GM15510 (cell line): Measurements from ENCODE around the gene KCNK15.

Experiments used
- POLR2A ChIP-seq: IDR thresholded peaks from 3 replicates; pipeline ENCODE4 v1.6.1; 2011; ENCODE audit warnings: borderline replicate concordance; ENCODE audit not compliant: insufficient read length; ENCODE audit errors: extremely low read depth

Gene KCNK15

GRCh38 chr20:44739942-44740341, 5.7 kb upstream of the KCNK15 start:
- TF ChIP-seq POLR2A: no peak

GRCh38 chr20:44742304-44743079, 3.2 kb upstream of the KCNK15 start:
- no peak for TF ChIP-seq POLR2A

DNA sequence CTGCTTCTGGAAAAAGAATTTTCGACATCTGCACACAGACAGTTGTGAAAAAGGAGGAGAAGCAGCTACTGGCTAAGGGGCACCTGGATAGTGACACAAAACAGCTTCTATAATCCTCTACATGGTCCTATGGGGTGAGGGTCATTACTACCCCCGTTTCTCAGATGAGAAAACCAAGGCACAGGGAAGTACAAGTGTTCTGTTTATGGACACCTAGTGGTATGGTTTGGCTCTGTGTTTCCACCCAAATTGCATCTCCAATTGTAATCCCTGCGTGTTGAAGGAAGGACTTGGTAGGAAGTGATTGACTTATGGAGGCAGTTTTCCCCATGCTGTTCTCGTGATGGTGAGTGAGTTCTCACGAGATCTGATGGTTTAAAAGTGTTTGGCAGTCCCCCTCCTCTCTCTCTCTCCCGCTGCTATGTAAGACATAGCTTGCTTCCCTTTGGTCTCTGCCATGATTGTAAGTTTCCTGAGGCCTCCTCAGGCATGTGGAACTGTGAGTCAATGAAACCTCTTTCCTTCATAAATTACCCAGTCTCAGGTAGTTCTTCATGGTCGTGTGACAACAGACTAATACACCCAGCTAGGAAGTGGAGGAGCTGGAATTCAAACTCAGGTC, 2.5 kb upstream of the KCNK15 start:
- no peak for TF ChIP-seq POLR2A

GRCh38 chr20:44743916-44744655, 1.6 kb upstream of the KCNK15 start:
- TF ChIP-seq POLR2A: no peak

- no peak for TF ChIP-seq POLR2A
Measured at GRCh38 chr20:44745122-44745597, 505 bp upstream of the KCNK15 start.

- no peak for TF ChIP-seq POLR2A
Measured at GRCh38 chr20:44746367-44747165, 901 bp downstream of the KCNK15 start.

GRCh38 chr20:44747166-44748004, 1.7 kb downstream of the KCNK15 start:
- no peak for TF ChIP-seq POLR2A

DNA sequence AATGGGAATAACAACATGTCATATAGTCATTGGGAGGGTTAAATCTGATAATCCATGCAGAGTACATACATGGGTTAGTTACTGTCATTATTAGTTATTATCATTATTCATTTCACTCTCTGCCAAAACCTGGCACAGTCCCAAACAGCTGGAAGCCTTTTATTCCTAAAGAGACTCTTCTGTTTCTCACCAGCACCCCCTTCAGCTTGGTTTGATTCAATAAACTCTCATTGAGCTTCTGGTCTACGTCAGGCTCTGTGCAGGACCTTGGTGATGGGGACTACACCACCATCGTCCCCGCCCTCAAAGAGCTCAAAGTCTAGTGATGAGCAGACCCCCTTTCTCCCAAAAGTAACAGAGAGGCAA, 2.3 kb downstream of the KCNK15 start:
- TF ChIP-seq POLR2A: no peak

- no peak for TF ChIP-seq POLR2A
Measured at GRCh38 chr20:44750081-44750805, 4.6 kb downstream of the KCNK15 start.

DNA sequence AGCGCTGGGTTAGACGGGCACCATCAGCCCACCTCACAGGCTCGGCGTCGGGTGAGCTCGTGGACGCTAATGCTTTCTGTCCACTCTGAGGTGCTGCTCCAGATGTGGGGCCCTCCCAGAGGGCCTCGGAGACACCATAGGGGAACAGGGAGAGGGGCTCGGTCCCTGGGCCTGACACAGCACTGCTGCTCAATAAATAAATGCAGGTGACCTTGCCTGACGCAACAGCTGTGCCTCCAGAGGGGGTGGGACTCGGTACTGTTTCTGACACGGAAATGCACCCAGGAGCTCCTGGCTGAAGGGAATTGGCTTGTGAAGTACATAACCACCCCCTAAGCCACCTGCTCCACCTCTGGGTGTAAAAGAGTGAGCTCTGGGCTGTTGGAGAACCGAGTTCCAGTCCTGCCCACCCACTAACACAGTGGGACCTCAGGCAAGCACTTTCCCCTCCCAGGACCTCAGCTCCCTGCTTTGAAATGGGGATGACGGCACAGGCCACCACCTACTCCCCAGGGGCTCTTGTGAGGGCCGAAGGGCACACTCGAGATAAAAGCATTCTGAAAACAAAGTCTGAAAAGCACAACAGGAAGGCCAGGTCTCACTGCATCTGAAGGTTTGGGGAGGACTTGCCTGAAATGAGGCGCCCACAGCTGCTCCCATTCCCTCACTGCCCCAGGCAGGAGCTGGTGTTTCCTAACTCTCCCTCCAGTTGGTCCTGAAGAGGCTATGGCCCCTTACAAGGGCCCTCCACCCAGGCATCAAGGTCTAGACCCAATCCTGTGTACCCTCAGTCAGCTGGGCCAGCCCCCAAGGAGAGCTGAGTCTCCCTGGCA, 6.7 kb downstream of the KCNK15 start:
- TF ChIP-seq POLR2A: no peak

- no peak for TF ChIP-seq POLR2A
Measured at GRCh38 chr20:44754554-44754953, 8.9 kb downstream of the KCNK15 start.

DNA sequence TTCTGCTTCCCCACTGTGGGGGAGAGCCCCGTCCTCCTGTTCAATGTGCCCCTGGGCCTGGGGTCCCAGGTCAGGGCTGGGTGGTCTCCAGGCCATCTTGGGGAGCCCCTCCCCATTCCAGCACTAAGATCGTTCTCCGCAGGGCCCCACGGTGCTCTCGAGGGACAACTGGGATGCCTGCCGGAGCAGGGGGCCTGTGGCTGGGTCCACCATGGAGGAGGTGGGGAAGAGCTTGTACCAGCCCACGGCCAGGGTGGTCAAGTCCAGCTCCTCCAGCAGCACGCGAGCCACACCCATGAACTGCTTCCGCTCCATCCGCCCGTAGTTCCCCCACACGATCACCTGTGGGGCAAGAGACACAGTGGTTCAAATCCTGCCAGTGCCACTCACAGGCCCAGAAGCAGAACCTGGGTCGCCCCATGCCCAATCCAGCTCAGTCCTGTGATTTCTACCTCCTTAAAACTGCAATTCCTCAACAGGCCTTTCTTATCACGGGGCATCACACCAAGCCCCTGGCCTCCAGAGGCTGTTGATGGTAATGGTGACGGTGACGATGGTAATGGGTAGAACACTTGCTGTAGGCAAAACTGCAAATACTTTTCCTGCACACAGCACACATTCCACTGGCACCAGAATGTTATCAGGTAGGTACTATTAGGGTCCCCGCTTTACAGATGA, 10.5 kb downstream of the KCNK15 start:
- TF ChIP-seq POLR2A: no peak
